IPS DF 19.7 (cell line): ENCODE measurements around the gene NTN1.
"Not testable (repeated sequence)": the region's sequence is repeated elsewhere in the genome, so short reads cannot be mapped to it uniquely, and the experiment has no call there.

Experiments
- DNase-seq: peaks from one replicate; pipeline ENCODE4 v3.0.0-alpha.2; 2013; ENCODE audit warnings: low read depth, low spot score

NTN1 gene

GRCh38 chr17:9121186-9121820 lies 100.0 kb downstream of the NTN1 start:
- no peak for DNase-seq

- DNase-seq, result no peak
These were observed 102.6 kb downstream of the NTN1 start for GRCh38 chr17:9123594-9124553.

- DNase-seq, result no peak
These were observed 103.2 kb downstream of the NTN1 start for GRCh38 chr17:9124554-9124935.

- DNase-seq, result no peak
These were observed 104.4 kb downstream of the NTN1 start for GRCh38 chr17:9125722-9126121.

GRCh38 chr17:9127340-9127739 lies 106.0 kb downstream of the NTN1 start:
- no peak for DNase-seq

GRCh38 chr17:9131371-9131770 lies 110.1 kb downstream of the NTN1 start:
- no peak for DNase-seq

DNA sequence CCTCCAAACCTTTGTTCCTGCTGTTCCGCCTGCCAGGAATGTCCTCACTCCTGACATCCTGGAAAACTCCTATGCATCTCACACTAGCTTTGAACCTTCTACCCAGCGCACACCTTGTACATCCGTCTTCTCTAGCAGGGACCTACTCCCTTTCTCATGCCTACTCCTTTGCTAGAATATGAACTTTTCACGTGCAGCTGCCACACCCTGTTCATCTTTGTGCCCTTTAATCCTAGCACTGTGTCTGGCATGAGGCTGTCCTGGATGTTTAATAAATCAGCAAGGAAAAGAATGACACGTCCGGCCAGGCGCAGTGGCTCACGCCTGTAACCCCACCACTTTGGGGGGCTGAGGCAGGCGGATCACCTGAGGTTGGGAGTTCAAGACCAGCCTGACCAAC lies 111.0 kb downstream of the NTN1 start:
- DNase-seq, result no peak

DNA sequence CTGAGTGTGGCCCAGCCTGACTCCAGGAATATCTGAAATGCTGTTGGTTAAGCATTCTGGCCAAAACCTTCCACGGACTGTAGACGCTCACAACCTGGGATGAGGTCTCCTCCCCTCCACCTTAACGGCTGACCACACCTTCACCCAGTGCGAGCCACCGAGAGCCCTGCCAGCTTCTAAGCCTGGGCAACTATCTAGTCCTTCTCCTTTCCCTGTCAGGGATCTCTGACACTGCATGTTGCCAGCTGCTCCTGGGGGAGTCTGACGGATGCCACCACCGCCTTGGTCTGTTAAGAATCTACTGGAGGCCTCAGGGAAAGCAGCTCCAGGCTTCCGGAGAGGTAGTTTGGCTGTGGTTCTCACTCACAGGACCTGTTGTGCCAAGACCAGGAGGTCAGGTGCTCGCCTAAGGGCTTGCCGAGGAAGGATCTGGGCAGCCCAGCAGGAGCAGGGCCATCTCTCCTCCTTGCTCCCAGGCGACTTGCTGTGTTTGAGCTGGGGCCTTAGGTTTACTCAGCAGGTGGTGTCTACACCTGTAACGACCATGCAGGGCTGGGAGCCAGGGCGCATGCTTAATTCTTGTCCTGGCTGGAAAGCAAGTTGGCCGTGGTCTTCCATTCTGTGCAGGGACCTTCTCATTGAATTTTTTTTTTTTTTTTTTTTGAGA lies 111.8 kb downstream of the NTN1 start:
- no peak for DNase-seq

- DNase-seq, result no peak
These were observed 116.9 kb downstream of the NTN1 start for GRCh38 chr17:9138161-9138717.

DNA sequence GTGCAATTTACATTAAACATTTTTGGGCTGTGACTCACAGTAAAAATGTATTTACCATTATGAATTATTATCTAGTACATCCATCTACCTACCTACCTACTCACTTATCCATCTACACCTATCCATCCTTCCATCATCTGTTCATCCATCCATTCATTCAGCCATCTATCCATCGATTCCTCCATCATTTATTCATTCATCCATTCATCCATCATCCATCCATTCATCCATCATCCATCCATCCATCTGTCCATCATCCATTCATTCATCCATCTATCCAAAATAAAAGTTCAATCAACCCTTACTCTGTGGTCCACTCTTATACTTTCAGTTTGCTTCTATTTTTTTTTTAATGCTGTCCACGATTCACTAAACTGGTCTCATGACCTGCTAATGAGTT lies 118.4 kb downstream of the NTN1 start:
- DNase-seq, result no peak

GRCh38 chr17:9140550-9141424 lies 119.5 kb downstream of the NTN1 start:
- no peak for DNase-seq

DNA sequence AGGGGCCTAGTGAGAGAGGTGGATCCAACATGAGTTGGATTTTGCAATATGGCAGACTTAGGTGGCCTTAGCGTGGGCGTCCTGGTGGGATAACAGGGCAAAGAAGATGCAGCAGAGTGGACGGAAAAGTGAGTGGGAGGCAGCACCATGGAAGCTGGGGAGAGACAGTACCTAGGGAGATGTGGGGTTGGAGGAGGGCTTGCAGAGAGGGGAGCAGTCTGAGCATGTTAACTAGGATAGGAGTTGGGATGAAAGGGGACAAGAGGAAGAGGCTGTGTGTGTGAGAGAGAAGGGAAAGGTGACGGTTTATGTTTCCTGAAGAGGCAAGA lies 120.1 kb downstream of the NTN1 start:
- DNase-seq, result no peak

DNA sequence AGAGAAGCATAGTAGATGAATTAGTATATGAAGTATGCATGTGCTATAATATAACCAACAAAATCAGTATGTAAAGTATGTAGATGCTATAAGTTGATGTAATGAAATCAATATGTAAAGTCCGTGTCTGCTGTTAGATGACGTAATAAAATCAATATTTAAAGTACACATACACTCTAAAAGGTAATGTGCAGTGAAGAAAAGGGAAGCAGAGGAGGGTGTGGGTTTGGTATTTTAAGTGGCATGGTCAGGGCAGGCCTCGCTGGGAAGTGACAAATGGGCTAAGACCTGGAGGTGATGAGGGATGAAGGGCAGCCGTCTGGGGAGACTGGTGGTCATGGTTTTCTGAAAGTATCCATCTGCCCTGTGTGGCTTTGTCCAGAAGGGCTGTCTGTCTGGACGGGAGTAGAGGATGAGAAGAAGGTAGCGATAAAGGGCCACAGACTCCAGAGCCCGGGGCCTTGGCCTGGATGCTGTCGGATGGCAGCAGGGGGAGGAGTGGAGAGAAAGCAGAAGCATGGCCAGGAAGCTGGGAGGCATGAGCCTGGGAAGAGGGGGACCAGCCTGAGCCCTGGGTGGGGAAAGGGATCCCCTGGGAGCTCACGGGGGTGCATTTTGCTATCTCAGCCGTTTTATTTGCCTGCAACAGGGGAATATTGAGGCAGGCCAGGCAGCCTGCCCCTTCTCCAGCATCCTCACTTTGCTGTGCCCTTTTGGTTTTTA lies 121.6 kb downstream of the NTN1 start:
- no peak for DNase-seq

DNA sequence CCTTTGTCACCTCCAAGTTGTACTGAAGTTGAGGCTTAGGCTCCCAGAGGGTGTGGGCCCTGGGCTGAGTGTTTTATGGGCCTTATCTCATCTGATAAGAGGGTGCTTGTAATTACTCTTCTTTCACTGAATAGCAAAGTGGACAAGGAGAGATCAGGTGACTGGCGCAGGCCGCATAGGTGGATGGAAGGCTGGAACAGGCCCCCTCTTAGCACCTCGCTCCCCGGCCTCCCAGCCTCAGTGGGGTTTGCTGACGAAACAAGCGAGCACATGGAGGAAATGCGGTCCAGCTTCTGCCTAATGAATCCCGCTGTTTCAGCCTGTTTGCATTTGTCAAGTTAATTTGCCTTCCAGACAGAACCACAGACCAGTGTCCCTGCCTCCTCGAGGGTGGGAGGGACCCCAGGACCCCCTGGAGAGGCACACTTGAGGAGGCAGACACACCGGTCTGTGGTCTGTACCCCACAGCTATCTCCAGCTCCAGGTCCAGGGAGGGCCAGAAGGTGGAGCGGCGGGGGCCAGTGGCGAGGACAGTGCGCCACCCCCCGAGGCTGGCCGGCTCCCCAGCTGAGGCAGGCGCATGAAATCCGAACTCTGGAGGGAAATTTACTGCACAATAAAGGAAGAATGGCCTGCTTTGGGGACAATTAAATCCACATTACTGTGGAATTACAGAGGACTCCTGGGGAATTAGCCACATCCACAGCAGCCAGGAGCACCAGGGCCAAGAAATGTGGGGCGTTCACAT lies 123.4 kb downstream of the NTN1 start:
- no peak for DNase-seq

- DNase-seq, result no peak
These were observed 124.8 kb downstream of the NTN1 start for GRCh38 chr17:9146064-9146463.

DNA sequence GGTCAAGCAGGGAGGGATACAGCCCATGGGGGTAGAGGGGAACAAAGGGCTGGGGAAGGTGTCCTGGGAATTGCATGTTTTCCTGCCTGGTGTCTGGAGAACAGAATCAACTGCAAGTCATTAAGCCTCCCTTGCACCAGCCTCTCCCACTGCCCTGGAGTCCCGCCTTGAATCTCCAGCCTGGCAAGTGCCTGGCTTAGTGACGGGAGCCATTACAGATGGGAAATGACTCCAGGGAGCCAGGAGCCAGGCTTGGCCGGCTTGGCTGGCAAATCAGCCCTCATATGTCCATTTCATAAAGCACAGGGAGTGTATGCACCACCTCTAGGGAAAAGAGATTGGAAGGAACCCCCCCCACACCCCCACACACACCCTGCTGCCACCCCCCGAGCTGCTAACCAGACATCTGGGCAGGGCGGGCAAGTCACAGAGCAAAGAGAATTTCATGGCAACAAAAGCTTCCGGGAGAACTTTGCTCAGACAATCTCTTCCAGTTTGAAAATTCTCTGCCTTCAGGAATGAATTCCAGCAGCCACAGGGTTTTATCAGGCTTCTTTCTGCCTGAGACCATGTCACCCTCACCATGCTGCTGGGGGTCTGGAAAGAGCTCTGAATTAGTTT lies 127.7 kb downstream of the NTN1 start:
- DNase-seq, result no peak

- no peak for DNase-seq
These were observed 129.3 kb downstream of the NTN1 start for GRCh38 chr17:9150446-9151090.

DNA sequence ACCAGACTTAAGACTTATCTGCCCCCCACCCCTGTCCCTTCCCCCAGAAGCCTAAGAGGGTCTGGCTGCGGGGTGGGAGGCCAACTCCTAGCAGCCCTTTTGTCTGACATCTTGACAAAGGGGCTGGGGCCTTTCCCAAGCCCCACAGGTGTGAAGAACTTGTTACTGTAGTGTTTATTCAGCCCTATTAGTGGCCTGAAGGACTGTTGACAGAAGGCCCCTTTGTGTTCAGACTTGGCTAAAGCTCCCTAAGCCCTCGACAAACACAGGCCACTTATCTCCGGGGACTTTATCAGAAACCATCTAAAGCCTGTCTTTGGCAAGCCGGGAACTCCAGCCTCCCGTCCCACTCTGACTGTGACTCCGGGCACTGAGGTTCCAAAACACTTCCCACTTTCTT lies 129.8 kb downstream of the NTN1 start:
- DNase-seq, result no peak

DNA sequence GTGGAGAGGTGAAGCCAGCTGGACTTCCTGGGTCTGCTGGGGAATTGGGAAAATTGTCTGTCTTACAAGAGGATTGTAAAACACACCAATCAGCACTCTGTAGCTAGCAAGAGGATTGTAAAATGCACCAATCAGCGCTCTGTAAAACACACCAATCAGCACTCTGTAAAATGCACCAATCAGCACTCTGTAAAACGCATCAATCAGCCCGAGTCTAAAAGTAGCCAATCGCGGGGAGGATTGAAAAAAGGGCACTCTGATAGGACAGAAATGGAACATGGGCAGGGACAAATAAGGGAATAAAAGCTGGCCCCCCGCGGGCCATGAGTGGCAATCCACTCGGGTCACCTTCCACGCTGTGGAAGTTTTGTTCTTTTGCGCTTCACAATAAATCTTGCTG lies 130.4 kb downstream of the NTN1 start:
- DNase-seq, result not testable (repeated sequence)
